GM13976 (cell line): ENCODE measurements around the gene PRR14.

ENCODE experiments used
- DNase-seq: peaks from one replicate; pipeline ENCODE4 v3.0.0; 2012; ENCODE audit warnings: low spot score
- CTCF ChIP-seq: IDR thresholded peaks from 2 replicates; pipeline ENCODE4 v1.5.1; 2012; ENCODE audit warnings: borderline replicate concordance, mild to moderate bottlenecking; ENCODE audit not compliant: insufficient read depth; ENCODE audit errors: extremely low read depth, missing control alignments, control extremely low read depth
- in situ Hi-C: fragments of 300-500 bp; cut with MboI; formaldehyde crosslinking; loops from one replicate; pipeline ENCODE4 v1.12.0; 2022; ENCODE audit warnings: low sequenced_read_pairs, mixed read lengths, inconsistent platforms; ENCODE audit not compliant: unreplicated experiment

PRR14 gene

GRCh38 chr16:30669026-30669902 is 18.5 kb downstream of the PRR14 start:
- in situ Hi-C loops: no loop called here
- TF ChIP-seq CTCF: no peak
- no peak for DNase-seq

DNA sequence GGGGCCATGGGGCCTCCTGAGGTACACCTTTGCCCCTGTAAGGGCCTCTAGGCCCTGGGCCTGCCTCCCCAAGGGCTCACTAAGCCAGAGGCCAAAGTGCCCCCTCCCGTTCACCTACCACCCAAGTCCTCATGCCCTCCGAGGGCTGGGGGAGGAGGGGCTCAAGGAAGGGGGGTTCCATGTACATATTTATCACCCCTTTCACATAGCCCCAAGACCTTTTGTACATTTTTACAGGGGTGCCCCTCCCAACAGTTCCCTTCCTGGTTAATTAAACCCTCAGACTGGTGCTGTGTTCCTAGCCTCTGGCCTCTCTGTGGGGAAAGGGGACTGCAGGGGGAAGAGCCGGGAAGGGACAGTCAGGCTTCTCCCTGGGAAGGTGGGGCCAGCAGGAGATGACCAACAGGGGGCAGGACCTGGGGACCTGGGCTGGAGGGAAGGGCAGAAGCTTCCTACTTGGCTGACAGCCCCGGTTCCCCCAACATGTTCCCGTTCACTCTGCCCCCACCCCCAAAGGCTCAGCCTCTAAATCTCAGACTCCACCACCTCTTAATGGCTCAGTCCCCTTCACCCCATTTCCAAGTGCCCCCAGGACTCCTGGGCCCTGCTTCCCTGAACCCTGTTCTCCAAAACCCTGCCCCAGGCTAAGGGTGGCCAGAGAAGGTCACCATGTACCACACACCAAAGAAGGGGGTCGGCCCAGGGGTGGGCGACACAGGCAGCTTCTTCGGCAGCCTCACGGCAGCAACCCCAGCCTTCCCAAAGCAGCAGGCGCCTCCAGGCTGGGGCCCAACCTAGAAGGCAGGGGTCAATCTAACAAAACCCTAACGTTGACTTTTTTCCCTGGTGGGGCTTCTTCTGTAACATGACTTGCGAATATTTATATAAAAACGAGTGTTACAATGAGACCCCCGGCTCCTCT is 19.4 kb downstream of the PRR14 start:
- TF ChIP-seq CTCF: no peak
- in situ Hi-C loops: no loop called here
- DNase-seq: no peak

DNA sequence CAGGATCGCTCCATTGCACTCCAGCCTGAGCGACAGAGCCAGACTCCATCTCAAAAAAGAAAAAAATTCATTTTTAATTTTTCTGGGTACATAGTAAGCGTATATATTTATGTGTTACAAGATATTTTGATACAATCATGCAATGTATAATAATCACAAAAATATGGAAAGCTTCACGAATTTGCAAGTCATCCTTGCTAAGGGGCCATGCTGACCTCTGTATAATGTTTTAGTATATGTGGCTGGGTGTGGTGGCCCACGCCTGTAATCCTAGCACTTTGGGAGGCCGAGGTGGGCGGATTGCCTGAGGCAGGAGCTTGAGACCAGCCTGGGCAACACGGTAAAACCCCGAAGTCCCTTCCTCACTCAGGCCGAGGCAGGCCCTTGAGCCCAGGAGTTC is 24.4 kb downstream of the PRR14 start:
- in situ Hi-C loops: no loop called here
- no peak for TF ChIP-seq CTCF
- no peak for DNase-seq

DNA sequence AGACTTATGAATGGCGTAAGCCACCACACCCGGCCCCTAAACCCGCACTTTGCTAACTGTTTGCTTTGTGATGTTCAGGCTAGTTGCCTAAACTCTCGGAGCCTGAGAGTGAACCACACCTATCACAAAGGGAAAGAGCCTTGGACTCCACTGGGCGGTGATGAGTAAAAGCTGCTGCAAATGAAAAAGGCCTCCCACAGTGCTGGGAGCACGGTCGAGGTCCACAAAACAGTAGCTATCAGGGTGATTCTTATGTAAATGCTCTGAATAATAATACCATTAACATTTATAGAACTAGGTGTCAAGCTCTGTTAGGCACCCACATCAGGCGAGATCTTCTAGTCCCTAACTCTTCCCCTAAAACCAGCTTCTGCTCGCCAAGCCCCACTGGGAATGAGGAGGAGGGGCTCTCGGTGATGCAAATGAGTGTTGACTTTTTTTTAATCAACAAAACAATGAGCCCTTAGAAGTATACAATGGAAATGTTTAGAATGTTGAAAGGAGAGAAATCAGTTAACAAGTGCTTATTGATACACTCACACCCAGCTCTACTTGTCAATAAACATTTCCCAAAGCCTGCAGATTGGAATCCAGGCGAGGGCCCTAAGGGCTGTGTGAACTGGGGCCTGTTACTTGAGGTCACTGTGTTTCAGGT is 27.3 kb downstream of the PRR14 start:
- DNase-seq: no peak
- TF ChIP-seq CTCF: no peak
- in situ Hi-C loops: no loop called here

DNA sequence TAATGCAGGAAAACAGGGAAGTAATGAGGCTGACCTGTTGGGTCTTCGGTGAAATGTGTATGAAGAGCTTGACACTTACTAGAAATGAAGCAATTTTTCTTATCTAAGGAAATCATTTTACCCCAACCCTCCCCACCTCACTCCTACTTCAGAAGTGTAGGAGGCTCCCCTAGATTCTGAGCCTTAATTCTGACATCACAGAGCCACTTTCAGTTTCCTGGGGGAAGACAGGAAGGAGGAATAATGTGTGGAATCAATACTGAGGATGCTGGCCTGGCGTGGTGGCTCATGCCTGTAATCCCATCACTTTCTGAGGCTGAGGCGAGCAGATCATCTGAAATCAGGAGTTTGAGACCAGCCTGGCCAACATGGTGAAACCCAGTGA is 27.8 kb downstream of the PRR14 start:
- no peak for TF ChIP-seq CTCF
- DNase-seq: no peak
- in situ Hi-C loops: no loop called here

- no peak for DNase-seq
- in situ Hi-C loops: no loop called here
- TF ChIP-seq CTCF: no peak
Observed at GRCh38 chr16:30680326-30680725, 29.6 kb downstream of the PRR14 start.
